ENCODE measurements around the gene CELA1.

CELA1 gene

DNA sequence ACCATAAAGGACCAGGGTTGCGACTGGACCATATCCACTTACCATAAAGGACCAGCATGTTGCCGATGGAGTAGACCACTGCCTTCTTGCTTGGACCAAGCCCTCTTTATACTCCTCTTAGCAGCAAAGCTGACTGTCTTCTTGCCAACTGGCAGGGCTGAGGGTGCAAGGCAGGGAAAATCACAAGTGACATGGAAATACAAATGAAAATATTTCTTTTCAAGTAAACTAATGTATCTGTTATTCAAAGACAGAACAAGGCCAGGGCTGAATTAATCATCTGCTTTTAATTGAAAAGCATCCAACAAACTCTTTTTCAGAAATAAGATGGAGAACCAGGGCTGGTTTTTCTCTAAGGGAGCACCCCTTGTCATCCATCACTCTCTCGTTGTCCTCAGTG lies at the start of gene CELA1:
TSS of gene CELA1 (minus strand) at position 99 of the 400 bp plus-strand sequence. CDS start at position 58, 41 bp downstream.
- no peak for DNase-seq (ENCODE audit: low read depth)

GRCh38 chr12:51395283-51396230 lies 49.1 kb upstream of the CELA1 start:
- no peak for DNase-seq (ENCODE audit: low read depth)

DNA sequence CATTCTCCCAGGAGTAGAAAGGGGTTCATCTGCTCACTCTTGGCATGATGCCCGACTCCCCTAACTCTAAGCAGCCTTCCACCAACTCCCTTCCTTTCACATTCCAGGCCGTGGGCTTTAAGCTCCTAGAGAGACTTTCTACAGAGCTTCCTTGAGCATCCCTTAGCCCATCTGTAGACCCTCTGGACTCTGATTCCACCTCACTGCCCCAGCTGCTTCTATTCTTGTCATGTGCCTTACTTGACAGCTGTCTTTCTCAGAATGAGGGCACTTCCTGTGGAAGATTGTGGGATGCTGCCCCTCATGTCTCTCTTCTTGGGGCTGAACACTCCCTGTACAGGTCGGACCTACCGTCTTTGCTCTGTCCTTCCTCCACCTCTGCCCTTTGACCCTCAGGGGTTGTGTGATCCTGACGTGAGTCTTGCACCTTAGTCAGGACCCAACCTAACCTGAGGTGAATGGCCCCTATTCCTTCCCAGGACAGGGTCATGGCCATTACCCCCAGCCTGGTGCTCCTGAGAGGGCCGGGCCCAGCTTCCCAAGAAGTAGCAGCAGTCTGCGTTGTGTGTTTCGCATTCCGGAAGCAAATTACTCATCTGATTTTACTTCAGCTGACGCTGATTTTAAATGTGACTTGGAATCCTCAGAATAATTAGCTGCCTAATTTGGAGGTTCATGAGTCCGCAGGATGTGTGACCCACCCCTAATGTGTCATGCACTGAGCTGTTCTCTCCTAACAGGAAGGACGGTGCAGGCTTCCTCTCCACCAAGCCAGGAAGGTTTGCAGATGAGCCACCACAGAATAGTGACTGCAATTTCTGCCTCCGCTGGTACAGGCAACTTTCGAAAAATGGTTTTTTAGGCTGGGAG lies 47.4 kb upstream of the CELA1 start:
- peak; percentile 38 for DNase-seq (ENCODE audit: low read depth)

DNA sequence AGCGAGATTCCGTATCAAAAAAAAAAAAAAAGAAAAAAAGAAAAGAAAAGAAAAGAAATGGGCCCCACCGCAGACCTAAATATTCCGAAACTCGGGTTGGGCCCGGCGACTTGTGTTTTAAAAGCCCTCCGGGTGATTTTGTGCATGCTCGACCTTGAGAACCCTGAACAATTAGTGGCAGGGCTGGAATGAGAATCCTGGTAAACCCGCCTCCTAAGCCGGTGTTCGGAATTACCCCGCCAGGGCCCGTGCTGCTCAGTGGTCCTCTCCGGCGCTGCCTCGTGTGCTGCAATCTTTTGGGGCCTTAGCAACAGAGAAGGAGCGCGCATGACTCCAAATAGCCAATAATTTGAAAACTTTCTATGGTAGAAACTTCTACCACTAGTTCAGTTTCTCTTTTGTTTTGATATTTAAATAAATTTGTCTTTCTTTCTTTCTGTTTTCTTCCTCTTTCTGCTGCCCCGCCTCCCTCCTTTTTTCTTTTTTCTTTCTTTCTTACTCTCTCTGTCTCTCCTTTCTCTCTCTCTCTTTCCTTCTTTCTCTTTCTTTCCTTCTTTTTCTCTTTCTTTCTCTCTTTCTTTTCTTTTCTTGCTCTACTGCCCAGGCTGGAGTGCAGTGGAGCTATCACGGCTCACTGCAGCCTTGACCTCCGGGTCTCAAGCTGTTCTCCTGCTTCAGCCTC lies 46.2 kb upstream of the CELA1 start:
- DNase-seq (ENCODE audit: low read depth): no peak

DNA sequence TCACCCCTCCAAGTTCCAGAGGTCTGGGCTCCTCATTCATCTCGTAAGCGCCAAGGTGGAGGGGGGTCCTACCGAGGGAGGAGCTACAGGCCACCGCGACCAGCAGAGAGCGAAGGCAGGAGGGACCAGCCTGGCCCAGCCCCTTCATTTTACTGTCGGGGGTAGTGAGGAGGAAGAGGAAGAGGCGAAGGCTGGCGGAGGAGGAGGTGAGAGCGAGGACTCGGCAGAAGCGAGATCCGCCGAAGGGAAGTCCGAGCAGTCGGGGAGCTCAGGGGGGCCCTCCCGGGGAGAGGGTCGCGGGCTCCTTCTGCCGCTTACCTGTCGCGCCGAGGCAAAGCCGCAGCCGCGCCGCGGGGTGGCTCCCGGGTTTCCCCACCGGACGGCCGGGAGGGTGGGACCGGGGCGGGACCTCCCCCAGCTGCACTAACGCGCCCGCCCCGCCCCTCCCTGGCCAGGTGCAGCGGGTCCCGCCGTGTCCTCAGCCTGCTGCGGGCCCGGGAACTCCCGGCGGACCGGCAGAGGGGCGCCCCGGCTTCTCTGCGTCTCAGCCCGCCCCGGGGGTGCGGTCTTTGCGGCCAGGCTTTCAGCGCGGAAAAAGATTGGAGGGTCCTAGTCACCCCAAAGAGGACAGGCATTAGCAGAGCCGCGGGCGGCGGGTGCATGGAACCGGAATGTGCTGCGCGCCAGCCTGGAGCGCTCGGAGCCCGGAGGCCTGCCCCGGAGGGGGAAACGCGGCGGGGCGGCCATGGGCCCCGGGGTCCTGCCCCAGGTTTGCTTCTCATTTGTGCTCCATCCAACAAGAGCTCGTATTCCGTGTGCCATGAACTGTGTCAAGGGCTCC lies 45.0 kb upstream of the CELA1 start, which contains the start of gene GALNT6:
TSS of gene GALNT6 (minus strand) at position 124 of the 841 bp plus-strand sequence. CDS start 11,625 bp downstream, outside the sequence.
- peak; percentile 58 for DNase-seq (ENCODE audit: low read depth)

GRCh38 chr12:51390891-51391282 lies 44.4 kb upstream of the CELA1 start:
- no peak for DNase-seq (ENCODE audit: low read depth)

DNA sequence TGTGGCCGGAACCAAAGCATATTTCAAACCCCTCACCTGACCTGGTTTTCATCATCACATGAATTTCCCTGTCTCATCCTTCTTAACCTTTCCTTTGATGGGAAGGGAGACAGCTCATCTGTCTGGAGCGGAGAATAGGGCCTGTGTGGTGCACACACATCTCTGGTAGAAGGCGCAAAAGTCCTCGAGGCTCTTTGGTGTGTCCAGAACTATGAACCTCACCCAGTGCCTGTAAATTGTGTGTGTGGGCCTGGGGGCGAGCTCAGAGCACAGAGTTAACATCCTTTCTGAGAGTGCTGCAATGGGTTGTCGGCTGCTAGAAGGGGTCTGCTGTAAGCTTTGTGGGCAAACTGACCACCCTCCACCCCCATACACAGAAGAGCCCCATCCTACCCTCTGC lies 44.0 kb upstream of the CELA1 start:
- DNase-seq (ENCODE audit: low read depth): no peak

- no peak for DNase-seq (ENCODE audit: low read depth)
Measured at GRCh38 chr12:51389302-51389999, 43.0 kb upstream of the CELA1 start.

- no peak for DNase-seq (ENCODE audit: low read depth)
Measured at GRCh38 chr12:51388846-51389245, 42.4 kb upstream of the CELA1 start.

GRCh38 chr12:51388069-51388799 lies 41.8 kb upstream of the CELA1 start:
- no peak for DNase-seq (ENCODE audit: low read depth)

DNA sequence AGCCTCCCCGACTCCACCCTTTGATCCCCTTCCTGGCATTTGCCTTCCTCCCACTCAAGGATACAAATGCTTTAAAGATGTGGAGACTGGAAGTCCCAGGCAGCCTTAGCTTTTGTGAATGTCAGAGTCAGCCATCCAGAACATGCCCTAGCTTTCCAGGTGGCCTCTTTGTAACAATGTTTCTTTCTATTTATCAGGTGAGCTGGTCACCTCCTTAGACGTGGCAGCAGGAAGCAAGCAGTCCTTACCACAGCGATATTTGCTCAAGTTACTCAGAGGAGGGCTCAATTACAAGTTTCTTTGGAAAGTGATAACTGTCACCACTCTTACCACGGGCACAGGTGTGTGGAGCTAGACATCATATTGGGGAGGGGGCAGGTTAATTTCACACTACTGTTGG lies 39.9 kb upstream of the CELA1 start:
- DNase-seq (ENCODE audit: low read depth): no peak

GRCh38 chr12:51383269-51383905 lies 36.9 kb upstream of the CELA1 start:
- no peak for DNase-seq (ENCODE audit: low read depth)

DNA sequence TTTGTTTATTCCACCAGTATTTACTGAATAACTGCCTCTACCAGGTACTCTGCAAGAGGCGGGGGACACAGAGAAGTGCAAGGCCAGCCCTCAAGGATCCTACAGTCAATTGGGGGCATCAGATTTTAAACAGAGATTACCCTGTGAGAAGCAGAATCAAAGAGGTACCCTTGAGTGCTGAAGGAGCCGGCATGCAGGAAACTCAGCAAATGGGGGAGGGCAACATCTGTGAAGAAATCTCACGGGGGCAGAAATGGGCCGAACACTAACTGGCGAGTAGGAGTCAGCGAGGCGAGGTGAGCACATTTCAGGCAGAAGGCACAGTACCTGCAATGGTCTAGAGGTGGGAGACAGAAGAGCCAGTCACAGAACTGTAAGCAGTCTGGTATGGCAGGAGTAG lies 35.7 kb upstream of the CELA1 start:
- DNase-seq (ENCODE audit: low read depth): no peak

DNA sequence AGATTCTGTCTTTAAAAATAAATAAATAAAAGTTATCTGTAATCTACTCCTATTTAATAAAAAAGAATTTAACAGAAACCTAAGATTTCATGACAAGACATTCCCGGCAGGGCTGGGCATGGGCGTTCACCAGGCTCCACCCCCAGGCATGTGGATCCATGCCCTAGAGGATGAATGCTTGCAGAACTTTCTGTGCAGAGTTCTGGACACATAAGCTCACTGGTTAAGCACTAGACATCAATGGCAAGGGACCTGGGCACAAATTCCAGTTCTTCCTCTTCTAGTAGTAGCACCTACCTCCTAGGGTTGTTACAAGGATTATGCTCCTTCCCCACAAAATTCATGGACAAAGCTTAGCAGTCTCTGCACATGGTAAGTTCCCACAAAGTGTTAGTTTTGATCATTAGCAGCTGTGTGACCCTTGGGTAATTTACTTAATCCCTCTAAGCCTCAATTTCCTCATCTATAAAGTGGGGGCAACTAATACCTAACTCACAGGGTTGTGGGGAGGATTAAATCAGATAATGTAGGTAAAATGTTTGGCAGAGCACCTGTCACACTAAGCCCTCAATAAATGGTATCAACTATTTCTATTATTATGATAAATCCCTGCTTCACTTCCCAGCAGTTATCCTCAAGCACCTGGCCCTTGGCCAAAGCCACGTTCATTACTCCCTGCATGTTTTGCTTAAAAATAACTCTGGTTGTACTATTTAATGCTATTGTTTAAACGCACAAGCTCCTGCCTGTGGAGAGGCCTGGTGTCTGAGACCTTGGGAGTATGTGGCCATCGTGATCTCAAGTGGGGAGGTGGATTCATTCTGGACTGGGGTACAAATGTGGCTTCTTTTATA lies 35.0 kb upstream of the CELA1 start:
- DNase-seq (ENCODE audit: low read depth): no peak

DNA sequence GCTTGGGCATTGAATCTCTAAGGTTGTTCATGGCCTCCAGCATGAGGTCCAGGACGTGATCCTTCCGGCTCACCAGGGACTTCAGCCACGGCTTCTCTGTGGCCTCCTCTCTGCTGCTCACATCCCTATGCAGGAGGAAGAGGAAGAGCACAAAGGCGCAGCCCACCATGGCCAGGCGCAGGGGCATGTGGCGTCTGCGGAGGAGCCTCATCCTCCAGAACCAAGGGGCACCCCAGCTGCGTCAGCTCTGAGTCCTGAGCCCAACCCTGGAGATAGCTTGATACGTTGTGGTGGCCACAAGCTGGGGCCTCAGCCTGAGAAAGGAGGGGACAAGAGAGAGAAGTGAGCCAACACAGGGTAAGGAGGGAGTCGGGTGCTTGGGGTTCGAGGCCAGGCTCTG lies 33.1 kb upstream of the CELA1 start:
- DNase-seq (ENCODE audit: low read depth): no peak

GRCh38 chr12:51378749-51379148 lies 32.3 kb upstream of the CELA1 start:
- no peak for DNase-seq (ENCODE audit: low read depth)

GRCh38 chr12:51377099-51377984 lies 30.9 kb upstream of the CELA1 start:
- DNase-seq (ENCODE audit: low read depth): no peak

Data from activated gamma-delta T cell treated with anti-CD3 and anti-CD28 coated beads, Interleukin-2, amount 50 U/mL, for 16 hours (primary cell).